Mesendoderm (in vitro differentiated cells): ENCODE results near the gene CLSTN2.

ENCODE experiments used
- DNase-seq: peaks from one replicate; pipeline ENCODE4 v3.0.0; 2013
- H2AK5ac ChIP-seq: 2 replicates; pipeline ENCODE4 v1.6.1; 2013; ENCODE audit warnings: low read length, inconsistent platforms
- H2BK120ac ChIP-seq: 2 replicates; pipeline ENCODE4 v1.6.1; 2013; ENCODE audit warnings: low read depth, mild to moderate bottlenecking, low read length, moderate library complexity, mixed read lengths
- H2BK15ac ChIP-seq: replicated peaks from 2 replicates; pipeline ENCODE4 v1.6.1; 2013; ENCODE audit warnings: low read depth, mild to moderate bottlenecking, moderate library complexity
- H2BK5ac ChIP-seq: 2 replicates; pipeline ENCODE4 v1.6.1; 2013; ENCODE audit warnings: low read length, inconsistent platforms
- H3K18ac ChIP-seq: 2 replicates; pipeline ENCODE4 v1.6.1; 2013; ENCODE audit warnings: mild to moderate bottlenecking, low read length, mixed read lengths
- H3K23ac ChIP-seq: one replicate; pipeline ENCODE4 v1.6.1; 2013; ENCODE audit warnings: low read length
- H3K27ac ChIP-seq: 2 replicates; pipeline ENCODE4 v1.5.1; 2013; ENCODE audit warnings: low read depth, mild to moderate bottlenecking, inconsistent platforms, low read length, moderate library complexity
- H3K27me3 ChIP-seq: 2 replicates; pipeline ENCODE4 v1.6.1; 2013; ENCODE audit warnings: low read length, control low read depth, mild to moderate bottlenecking, inconsistent platforms; ENCODE audit not compliant: insufficient read depth, poor library complexity
- H3K36me3 ChIP-seq: 2 replicates; pipeline ENCODE4 v1.6.1; 2013; ENCODE audit warnings: low read length, inconsistent platforms; ENCODE audit not compliant: control insufficient read depth, insufficient read depth
- H3K4ac ChIP-seq: one replicate; pipeline ENCODE4 v1.6.1; 2013; ENCODE audit warnings: low read depth, mild to moderate bottlenecking, low read length, moderate library complexity
- H3K4me1 ChIP-seq: 2 replicates; pipeline ENCODE4 v1.6.1; 2013; ENCODE audit warnings: low read depth, low read length, inconsistent platforms; ENCODE audit not compliant: control insufficient read depth
- H3K4me2 ChIP-seq: 2 replicates; pipeline ENCODE4 v1.6.1; 2013; ENCODE audit warnings: low read length
- H3K4me3 ChIP-seq: 2 replicates; pipeline ENCODE4 v1.5.1; 2013; ENCODE audit warnings: mild to moderate bottlenecking, low read length
- H3K56ac ChIP-seq: one replicate; pipeline ENCODE4 v1.6.1; 2013; ENCODE audit warnings: low read length
- H3K79me1 ChIP-seq: 2 replicates; pipeline ENCODE4 v1.6.1; 2013; ENCODE audit warnings: low read length, inconsistent platforms
- H3K79me2 ChIP-seq: 2 replicates; pipeline ENCODE4 v1.6.1; 2013; ENCODE audit warnings: mild to moderate bottlenecking, low read length; ENCODE audit not compliant: control insufficient read depth, insufficient read depth
- H3K9ac ChIP-seq: 2 replicates; pipeline ENCODE4 v1.6.1; 2013; ENCODE audit warnings: low read length, inconsistent platforms
- H4K5ac ChIP-seq: one replicate; pipeline ENCODE4 v1.6.1; 2013; ENCODE audit warnings: low read length
- H4K8ac ChIP-seq: one replicate; pipeline ENCODE4 v1.6.1; 2013; ENCODE audit warnings: low read depth, mild to moderate bottlenecking, control low read depth, low read length, moderate library complexity
- WGBS: extraction: QIAGEN DNeasy Blood & Tissue Kit; methylation state at CpG from one replicate; pipeline ENCODE4 v1.1.7; 2013; ENCODE audit warnings: low lambda C conversion rate, missing lambda C conversion rate; ENCODE audit not compliant: insufficient coverage; ENCODE audit errors: extremely low coverage; 5-methylcytosine and 5-hydroxymethylcytosine counted together

CLSTN2 gene

GRCh38 chr3:140342668-140343067, 407.7 kb downstream of the CLSTN2 start:
- H4K5ac ChIP-seq, result no peak overlapping the region
- no peak overlapping the region for H3K4me2 ChIP-seq
- no CpG with 5 or more reads among the region's 2 CpGs for WGBS
- H4K8ac ChIP-seq, result no peak overlapping the region
- no peak overlapping the region for H3K4ac ChIP-seq
- H3K27ac ChIP-seq, result no peak overlapping the region
- no peak overlapping the region for H2BK5ac ChIP-seq
- DNase-seq, result no peak
- H3K23ac ChIP-seq, result no peak overlapping the region
- no peaks in the 10 kb centered on the region for H3K36me3 ChIP-seq
- H3K56ac ChIP-seq, result no peak overlapping the region
- H2BK120ac ChIP-seq, result no peak overlapping the region
- no peaks in the 10 kb centered on the region for H3K27me3 ChIP-seq
- no peaks in the 10 kb centered on the region for H3K79me2 ChIP-seq
- H3K18ac ChIP-seq, result no peak overlapping the region
- no peak overlapping the region for H2AK5ac ChIP-seq
- no peaks in the 10 kb centered on the region for H3K79me1 ChIP-seq
- no peak overlapping the region for H2BK15ac ChIP-seq
- H3K4me1 ChIP-seq, result no peaks in the 10 kb centered on the region
- no peak overlapping the region for H3K9ac ChIP-seq
- H3K4me3 ChIP-seq, result no peak overlapping the region

- Histone ChIP-seq H3K4me3 (no peak overlapping the region), H4K5ac (no peak overlapping the region), H2BK5ac (no peak overlapping the region), H3K4ac (no peak overlapping the region), H3K4me1 (no peaks in the 10 kb centered on the region), H3K23ac (no peak overlapping the region), H2BK15ac (no peak overlapping the region), H3K56ac (no peak overlapping the region), H2AK5ac (no peak overlapping the region), H3K18ac (no peak overlapping the region), H3K9ac (no peak overlapping the region), H4K8ac (no peak overlapping the region), H3K27ac (no peak overlapping the region), H3K4me2 (no peak overlapping the region), H3K79me1 (no peaks in the 10 kb centered on the region), H3K27me3 (no peaks in the 10 kb centered on the region), H3K79me2 (no peaks in the 10 kb centered on the region), H2BK120ac (no peak overlapping the region), H3K36me3 (no peaks in the 10 kb centered on the region)
- no peak for DNase-seq
- no CpG with 5 or more reads among the region's 8 CpGs for WGBS
Observed at GRCh38 chr3:140343211-140344081, 408.5 kb downstream of the CLSTN2 start.

- H2BK120ac ChIP-seq, result no peak overlapping the region
- H2BK5ac ChIP-seq, result no peak overlapping the region
- H3K4ac ChIP-seq, result no peak overlapping the region
- H3K27ac ChIP-seq, result no peak overlapping the region
- H3K79me1 ChIP-seq, result no peaks in the 10 kb centered on the region
- H2AK5ac ChIP-seq, result no peak overlapping the region
- WGBS, result no CpG with 5 or more reads among the region's 5 CpGs
- H3K4me3 ChIP-seq, result no peak overlapping the region
- DNase-seq, result no peak
- H3K79me2 ChIP-seq, result no peaks in the 10 kb centered on the region
- no peak overlapping the region for H3K9ac ChIP-seq
- H3K36me3 ChIP-seq, result no peaks in the 10 kb centered on the region
- H4K5ac ChIP-seq, result no peak overlapping the region
- H3K23ac ChIP-seq, result no peak overlapping the region
- no peak overlapping the region for H4K8ac ChIP-seq
- H3K56ac ChIP-seq, result no peak overlapping the region
- H2BK15ac ChIP-seq, result no peak overlapping the region
- no peak overlapping the region for H3K18ac ChIP-seq
- H3K27me3 ChIP-seq, result no peaks in the 10 kb centered on the region
- H3K4me1 ChIP-seq, result no peaks in the 10 kb centered on the region
- no peak overlapping the region for H3K4me2 ChIP-seq
Observed at GRCh38 chr3:140344082-140344454, 409.1 kb downstream of the CLSTN2 start.

GRCh38 chr3:140344601-140345205, 409.7 kb downstream of the CLSTN2 start:
- Histone ChIP-seq H2BK5ac (no peak overlapping the region), H4K5ac (no peak overlapping the region), H3K9ac (no peak overlapping the region), H3K4ac (no peak overlapping the region), H3K4me2 (no peak overlapping the region), H3K79me1 (no peaks in the 10 kb centered on the region), H3K79me2 (no peaks in the 10 kb centered on the region), H2BK120ac (no peak overlapping the region), H3K4me3 (no peak overlapping the region), H3K27ac (no peak overlapping the region), H3K56ac (no peak overlapping the region), H2AK5ac (no peak overlapping the region), H3K23ac (no peak overlapping the region), H3K4me1 (no peaks in the 10 kb centered on the region), H3K18ac (no peak overlapping the region), H2BK15ac (no peak overlapping the region), H4K8ac (no peak overlapping the region), H3K27me3 (no peaks in the 10 kb centered on the region), H3K36me3 (no peaks in the 10 kb centered on the region)
- peak; percentile 18 for DNase-seq
- WGBS, result no CpG with 5 or more reads among the region's 5 CpGs

GRCh38 chr3:140347151-140347550, 412.2 kb downstream of the CLSTN2 start:
- DNase-seq, result no peak
- H2BK15ac ChIP-seq, result no peak overlapping the region
- no peak overlapping the region for H4K5ac ChIP-seq

More at GRCh38 chr3:140347151-140347550, 412.2 kb downstream of the CLSTN2 start:
- no peaks in the 10 kb centered on the region for H3K27me3 ChIP-seq
- no peak overlapping the region for H3K4me2 ChIP-seq
- no peak overlapping the region for H3K9ac ChIP-seq
- H3K4ac ChIP-seq, result no peak overlapping the region
- H3K36me3 ChIP-seq, result no peaks in the 10 kb centered on the region
- H4K8ac ChIP-seq, result no peak overlapping the region
- no peak overlapping the region for H3K23ac ChIP-seq
- no peak overlapping the region for H3K4me3 ChIP-seq
- no peak overlapping the region for H3K18ac ChIP-seq
- no peak overlapping the region for H2BK120ac ChIP-seq
- H2AK5ac ChIP-seq, result no peak overlapping the region
- no peak overlapping the region for H2BK5ac ChIP-seq
- no peaks in the 10 kb centered on the region for H3K4me1 ChIP-seq
- H3K56ac ChIP-seq, result no peak overlapping the region
- H3K79me1 ChIP-seq, result no peaks in the 10 kb centered on the region
- no peaks in the 10 kb centered on the region for H3K79me2 ChIP-seq
- H3K27ac ChIP-seq, result no peak overlapping the region
